Kidney (tissue), 14 donors: Measurements from ENCODE around the gene SCFD2. TPM values are rescaled to one million over a fixed set of nuclear protein-coding genes. Genes with fewer than 3 reads are reported as not detected.

Experiments used
- DNase-seq, 5 donors: peaks; one replicate each; pipeline ENCODE4 v3.0.0-alpha.2; 2013 to 2020
- FAIRE-seq: peaks from 2 replicates; lab custom pipeline; 2012; peaks lifted over from hg19 to GRCh38; lab: Jason Lieb, UNC
- H3K27ac ChIP-seq, 2 donors: one replicate each; pipeline ENCODE4 v1.7.0; 2013; ENCODE audit warnings: low read depth in 2 of 2, low read length in 2 of 2, inconsistent platforms in 1 of 2
- H3K27me3 ChIP-seq: one replicate; pipeline ENCODE4 v1.7.1; 2013; ENCODE audit warnings: low read length, inconsistent platforms; ENCODE audit not compliant: control insufficient read depth, insufficient read depth
- H3K36me3 ChIP-seq, 3 donors: one replicate each; pipeline versions ENCODE4 v1.7.0 to v1.7.1; 2013; ENCODE audit warnings: low read length in 3 of 3, control low read depth in 1 of 3, inconsistent platforms in 1 of 3; ENCODE audit not compliant: insufficient read depth in 3 of 3, control insufficient read depth in 2 of 3
- H3K4me1 ChIP-seq, 3 donors: one replicate each; pipeline versions ENCODE4 v1.7.0 to v1.7.1; 2013; ENCODE audit warnings: low read length in 3 of 3, inconsistent platforms in 1 of 3, low read depth in 1 of 3; ENCODE audit not compliant: control insufficient read depth in 2 of 3, insufficient read depth in 2 of 3
- H3K4me3 ChIP-seq, 3 donors: one replicate each; pipeline versions ENCODE4 v1.7.0 to v1.8.1; 2013; ENCODE audit warnings: low read length in 3 of 3, control low read depth in 1 of 3, inconsistent platforms in 1 of 3
- H3K9ac ChIP-seq, 3 donors: one replicate each; pipeline versions ENCODE4 v1.7.0 to v1.7.1; 2013; ENCODE audit warnings: low read length in 3 of 3, control low read depth in 1 of 3, inconsistent platforms in 1 of 3
- H3K9me3 ChIP-seq, 3 donors: one replicate each; pipeline versions ENCODE4 v1.7.0 to v1.7.1; 2013; ENCODE audit warnings: low read length in 3 of 3, control low read depth in 1 of 3, inconsistent platforms in 1 of 3; ENCODE audit not compliant: control insufficient read depth in 2 of 3, insufficient read depth in 1 of 3
- CTCF ChIP-seq: IDR thresholded peaks from 3 replicates; pipeline ENCODE4 v1.5.1; 2012; ENCODE audit warnings: mild to moderate bottlenecking, moderate library complexity, borderline replicate concordance; ENCODE audit not compliant: insufficient read depth; ENCODE audit errors: extremely low read depth
- intact Hi-C: fragments of 100-400 bp; cut with DNase I; formaldehyde crosslinking; loops from one replicate; pipeline ENCODE4 v1.11.1; 2022
- polyA plus RNA-seq: library from polyadenylated mRNA; stranded (reverse); fragments of 350-450 nt; fragmentation: Illumina TruSeq; extraction: RNeasy Lipid Tissue Mini Kit (QIAGEN cat#74804); gene quantifications from one replicate; pipeline ENCODE4 v1.2.3, GENCODE V29; 2014; ENCODE audit warnings: low read depth, low replicate concordance; ENCODE audit not compliant: insufficient read depth
- total RNA-seq: library from RNA; stranded (reverse); fragmentation: NEBNext Ultra II Directional; extraction: Animal tissue kit (Norgen Biotek cat#: 25700); gene quantifications from one replicate; pipeline ENCODE4 v1.2.1, GENCODE V29; 2021
- donor health status: control.
- donor health status: control.
- donor health status: control.
- donor health status: control.
- donor health status: control.
- donor health status: DM: yes; HTN: yes; CAD: no.
- donor health status: Normal renal cell carcinoma (clear cell type).

SCFD2 gene
- total and polyA plus RNA-seq, 2 donors from 2014 or later, result 6.1 to 20.8 TPM

- Histone ChIP-seq H3K36me3 (no peaks in the 10 kb centered on the region), H3K4me3 (no peak overlapping the region), H3K9me3 (no peaks in the 10 kb centered on the region), H3K27ac (no peak overlapping the region), H3K4me1 (no peaks in the 10 kb centered on the region), H3K9ac (no peak overlapping the region), H3K27me3 (no peaks in the 10 kb centered on the region)
- FAIRE-seq, result no peak
- no peak for TF ChIP-seq CTCF
- intact Hi-C loops, result no loop called here
- no peak for DNase-seq
These were observed 304.6 kb downstream of the SCFD2 start for GRCh38 chr4:53061091-53061850.

GRCh38 chr4:53060278-53060677 lies 305.6 kb downstream of the SCFD2 start:
- no peak for DNase-seq
- no peaks in the 10 kb centered on the region for H3K36me3 ChIP-seq
- no peak for TF ChIP-seq CTCF
- no peaks in the 10 kb centered on the region for H3K27me3 ChIP-seq
- H3K9me3 ChIP-seq, result no peaks in the 10 kb centered on the region
- no peak overlapping the region for H3K9ac ChIP-seq
- no peak overlapping the region for H3K4me3 ChIP-seq
- no peak overlapping the region for H3K27ac ChIP-seq
- no peak for FAIRE-seq
- intact Hi-C loops, result no loop called here
- no peaks in the 10 kb centered on the region for H3K4me1 ChIP-seq

DNA sequence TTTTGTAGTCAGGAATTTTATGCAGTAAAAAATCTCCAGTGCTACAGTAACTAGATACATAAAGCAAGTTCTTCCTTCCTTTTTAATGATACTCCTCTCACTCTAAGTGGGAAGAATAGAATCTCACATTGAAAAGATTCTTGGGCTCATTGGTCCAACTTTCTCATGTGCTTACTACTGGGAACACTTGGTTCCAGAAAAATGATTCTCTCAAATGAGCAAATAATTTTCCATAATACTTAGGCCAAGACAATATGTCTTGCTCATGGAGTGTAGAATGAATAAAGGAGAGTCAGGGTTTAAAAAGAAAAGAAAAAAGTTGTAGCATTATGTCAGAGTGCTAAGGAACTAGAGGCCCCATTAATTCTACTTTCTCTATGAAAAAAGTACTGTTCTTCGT lies 306.0 kb downstream of the SCFD2 start:
- Histone ChIP-seq H3K9me3 (no peaks in the 10 kb centered on the region), H3K27me3 (no peaks in the 10 kb centered on the region), H3K36me3 (no peaks in the 10 kb centered on the region), H3K4me1 (no peaks in the 10 kb centered on the region), H3K4me3 (no peak overlapping the region), H3K27ac (no peak overlapping the region), H3K9ac (no peak overlapping the region)
- TF ChIP-seq CTCF, result no peak
- intact Hi-C loops, result no loop called here
- DNase-seq (no peak), FAIRE-seq (no peak)
